ENCODE measurements around the gene TMEM52.

DNA sequence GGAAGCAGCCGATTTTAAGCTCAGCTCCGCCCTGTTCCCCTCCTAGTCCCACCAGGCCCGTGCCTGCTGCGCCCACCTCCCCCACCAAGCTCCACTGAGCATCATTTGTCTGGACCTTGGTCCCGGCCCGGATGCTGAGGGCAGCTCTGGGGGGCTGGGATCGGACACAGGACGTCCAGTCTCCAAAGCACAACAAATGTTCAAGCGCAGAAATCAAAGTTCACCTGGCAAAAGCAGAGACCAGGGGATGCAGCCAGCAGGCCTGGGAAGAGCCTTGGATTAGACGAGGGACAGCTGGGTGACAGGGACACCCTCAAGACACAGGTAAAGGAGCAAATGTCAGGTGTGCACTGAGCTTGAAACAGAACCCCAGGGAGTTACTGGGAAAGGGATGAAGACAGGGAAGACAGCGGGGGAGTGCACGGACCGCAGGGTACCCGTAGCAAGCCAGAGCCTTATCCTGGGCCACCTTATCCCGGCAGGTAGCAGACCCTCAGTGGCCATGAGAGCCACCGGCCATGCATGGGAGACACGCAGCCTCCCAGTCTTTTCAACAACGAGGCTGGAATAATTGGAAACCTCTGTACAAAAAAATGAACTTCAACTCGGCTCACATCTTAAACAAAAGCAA is 22.2 kb upstream of the TMEM52 start:
- TF ChIP-seq POLR2AphosphoS5 (IDR thresholded peaks at IDR 0.05; ENCODE audit: low read depth, low read length) (no peak), EP300 (IDR thresholded peaks at IDR 0.05; ENCODE audit: borderline replicate concordance in 1 of 2, low read depth in 1 of 2, low read length in 1 of 2) (no peak), MAX (IDR thresholded peaks at IDR 0.05; ENCODE audit: low read depth) (no peak), RAD21 (IDR thresholded peaks at IDR 0.05; ENCODE audit: low read length) (no peak), SMC3 (IDR thresholded peaks at IDR 0.05; ENCODE audit: low read depth, low read length) (no peak), TCF12 (IDR thresholded peaks at IDR 0.05) (no peak), FOSL2 (IDR thresholded peaks at IDR 0.05; ENCODE audit: borderline replicate concordance, low read depth) (no peak)
- TF ChIP-seq, protein P1, sequence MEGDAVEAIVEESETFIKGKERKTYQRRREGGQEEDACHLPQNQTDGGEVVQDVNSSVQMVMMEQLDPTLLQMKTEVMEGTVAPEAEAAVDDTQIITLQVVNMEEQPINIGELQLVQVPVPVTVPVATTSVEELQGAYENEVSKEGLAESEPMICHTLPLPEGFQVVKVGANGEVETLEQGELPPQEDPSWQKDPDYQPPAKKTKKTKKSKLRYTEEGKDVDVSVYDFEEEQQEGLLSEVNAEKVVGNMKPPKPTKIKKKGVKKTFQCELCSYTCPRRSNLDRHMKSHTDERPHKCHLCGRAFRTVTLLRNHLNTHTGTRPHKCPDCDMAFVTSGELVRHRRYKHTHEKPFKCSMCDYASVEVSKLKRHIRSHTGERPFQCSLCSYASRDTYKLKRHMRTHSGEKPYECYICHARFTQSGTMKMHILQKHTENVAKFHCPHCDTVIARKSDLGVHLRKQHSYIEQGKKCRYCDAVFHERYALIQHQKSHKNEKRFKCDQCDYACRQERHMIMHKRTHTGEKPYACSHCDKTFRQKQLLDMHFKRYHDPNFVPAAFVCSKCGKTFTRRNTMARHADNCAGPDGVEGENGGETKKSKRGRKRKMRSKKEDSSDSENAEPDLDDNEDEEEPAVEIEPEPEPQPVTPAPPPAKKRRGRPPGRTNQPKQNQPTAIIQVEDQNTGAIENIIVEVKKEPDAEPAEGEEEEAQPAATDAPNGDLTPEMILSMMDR (IDR thresholded peaks at IDR 0.05), result no peak
- TF ChIP-seq, protein P2, sequence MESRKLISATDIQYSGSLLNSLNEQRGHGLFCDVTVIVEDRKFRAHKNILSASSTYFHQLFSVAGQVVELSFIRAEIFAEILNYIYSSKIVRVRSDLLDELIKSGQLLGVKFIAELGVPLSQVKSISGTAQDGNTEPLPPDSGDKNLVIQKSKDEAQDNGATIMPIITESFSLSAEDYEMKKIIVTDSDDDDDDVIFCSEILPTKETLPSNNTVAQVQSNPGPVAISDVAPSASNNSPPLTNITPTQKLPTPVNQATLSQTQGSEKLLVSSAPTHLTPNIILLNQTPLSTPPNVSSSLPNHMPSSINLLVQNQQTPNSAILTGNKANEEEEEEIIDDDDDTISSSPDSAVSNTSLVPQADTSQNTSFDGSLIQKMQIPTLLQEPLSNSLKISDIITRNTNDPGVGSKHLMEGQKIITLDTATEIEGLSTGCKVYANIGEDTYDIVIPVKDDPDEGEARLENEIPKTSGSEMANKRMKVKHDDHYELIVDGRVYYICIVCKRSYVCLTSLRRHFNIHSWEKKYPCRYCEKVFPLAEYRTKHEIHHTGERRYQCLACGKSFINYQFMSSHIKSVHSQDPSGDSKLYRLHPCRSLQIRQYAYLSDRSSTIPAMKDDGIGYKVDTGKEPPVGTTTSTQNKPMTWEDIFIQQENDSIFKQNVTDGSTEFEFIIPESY (IDR thresholded peaks at IDR 0.05; ENCODE audit: borderline replicate concordance, low read depth), result no peak

Measured in SK-N-SH (cell line).